ENCODE measurements around the gene CCDC194.

- TF ChIP-seq CTCF (IDR thresholded peaks at IDR 0.05) = no peak
- TF ChIP-seq POLR2AphosphoS5 (IDR thresholded peaks at IDR 0.05) = no peak
- no peak for TF ChIP-seq EP300 (IDR thresholded peaks at IDR 0.05)
- TF ChIP-seq POLR2A (IDR thresholded peaks at IDR 0.05) = no peak
Observed at GRCh38 chr19:17411801-17412200, 17.8 kb upstream of the CCDC194 start.

Measured in upper lobe of left lung (tissue), 4 donors.